Glomerular visceral epithelial cell (primary cell): ENCODE measurements around the gene BICD1.

Experiments
- DNase-seq: peaks from one replicate; pipeline ENCODE4 v3.0.0-alpha.2; 2016; ENCODE audit errors: extremely low spot score

Gene BICD1

DNA sequence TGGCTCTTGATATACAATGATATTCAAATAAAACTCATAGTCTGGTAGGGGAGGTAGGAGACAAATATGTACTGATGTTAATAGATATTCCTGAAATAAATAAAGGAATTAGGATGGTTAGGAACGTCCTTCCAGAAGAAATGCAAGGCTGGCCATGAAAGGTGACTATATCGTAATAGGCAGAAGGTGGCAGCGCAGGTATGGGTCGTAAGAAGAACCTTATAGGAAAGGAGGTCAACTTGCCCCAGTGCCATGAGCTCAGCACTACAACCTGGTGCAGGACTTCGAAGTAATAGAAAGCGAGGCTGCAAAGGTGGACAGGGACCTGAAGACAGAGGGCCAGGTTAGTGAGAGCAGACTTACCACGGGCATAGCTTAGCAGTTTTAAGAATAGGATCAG is 237.4 kb downstream of the BICD1 start:
- no peak for DNase-seq

DNA sequence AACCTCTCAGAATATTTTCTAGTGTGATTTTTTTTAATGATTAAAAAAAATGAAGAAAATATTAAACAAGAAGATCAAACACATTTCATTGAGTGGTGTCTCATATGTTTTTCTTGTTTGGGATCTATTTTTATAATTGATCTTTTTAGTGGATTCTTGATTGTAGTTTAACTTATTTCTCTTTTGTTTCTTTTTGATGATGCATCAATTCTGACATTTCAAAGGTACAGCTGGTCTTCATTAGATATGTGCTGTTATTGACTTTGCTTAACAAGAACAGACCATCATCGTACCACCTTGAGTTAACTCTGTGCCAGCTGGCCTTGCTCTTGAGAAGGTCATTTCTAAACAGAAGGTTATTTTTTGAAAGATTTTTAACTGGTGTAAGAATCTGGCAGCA is 246.9 kb downstream of the BICD1 start:
- no peak for DNase-seq

- no peak for DNase-seq
Observed at GRCh38 chr12:32357601-32358249, 251.1 kb downstream of the BICD1 start.

DNA sequence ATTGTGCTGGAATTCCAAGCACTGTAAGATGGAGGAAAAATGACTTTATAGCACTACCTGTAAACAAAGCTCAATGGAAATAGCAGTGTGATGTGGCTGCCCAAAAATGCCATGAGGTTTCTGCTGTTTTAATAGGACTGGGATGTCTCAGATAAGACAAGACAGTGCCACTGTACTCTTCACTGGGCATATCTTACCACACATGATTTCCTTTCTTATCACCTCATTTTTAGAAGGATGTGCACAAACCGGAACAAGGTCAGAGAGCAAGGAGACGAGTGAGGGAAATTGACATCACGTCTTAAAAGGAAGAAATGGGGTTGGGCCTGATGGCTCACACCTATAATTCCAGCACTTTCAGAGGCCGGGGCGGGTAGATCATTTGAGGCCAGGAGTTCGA is 254.3 kb downstream of the BICD1 start:
- no peak for DNase-seq

GRCh38 chr12:32362892-32363291 is 256.2 kb downstream of the BICD1 start:
- no peak for DNase-seq

- DNase-seq, result peak; percentile 66
Observed at GRCh38 chr12:32365473-32366064, 258.9 kb downstream of the BICD1 start.

DNA sequence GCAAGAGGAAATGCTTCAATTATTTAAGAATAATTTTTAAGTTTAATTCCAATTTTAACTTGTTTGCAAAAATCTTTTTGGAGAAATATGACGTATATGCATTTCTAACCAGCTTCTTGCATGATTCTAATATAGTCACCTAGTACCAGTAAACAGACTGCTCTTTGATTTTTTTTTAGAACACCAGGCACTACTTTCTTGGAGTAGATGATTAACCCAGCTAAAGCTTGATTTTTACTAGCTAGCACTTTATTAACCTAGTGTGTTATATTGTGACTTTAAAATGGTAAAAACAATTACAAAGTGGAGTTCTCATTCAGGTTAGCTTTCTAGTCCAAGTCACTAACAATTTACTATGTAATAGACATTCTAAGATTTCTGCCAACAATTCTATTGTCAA is 260.1 kb downstream of the BICD1 start:
- no peak for DNase-seq

- no peak for DNase-seq
Observed at GRCh38 chr12:32367381-32367780, 260.7 kb downstream of the BICD1 start.

- DNase-seq, result no peak
Observed at GRCh38 chr12:32369202-32369601, 262.6 kb downstream of the BICD1 start.

- no peak for DNase-seq
Observed at GRCh38 chr12:32377344-32378055, 270.9 kb downstream of the BICD1 start.

- DNase-seq, result no peak
Observed at GRCh38 chr12:32379213-32379612, 272.6 kb downstream of the BICD1 start.

DNA sequence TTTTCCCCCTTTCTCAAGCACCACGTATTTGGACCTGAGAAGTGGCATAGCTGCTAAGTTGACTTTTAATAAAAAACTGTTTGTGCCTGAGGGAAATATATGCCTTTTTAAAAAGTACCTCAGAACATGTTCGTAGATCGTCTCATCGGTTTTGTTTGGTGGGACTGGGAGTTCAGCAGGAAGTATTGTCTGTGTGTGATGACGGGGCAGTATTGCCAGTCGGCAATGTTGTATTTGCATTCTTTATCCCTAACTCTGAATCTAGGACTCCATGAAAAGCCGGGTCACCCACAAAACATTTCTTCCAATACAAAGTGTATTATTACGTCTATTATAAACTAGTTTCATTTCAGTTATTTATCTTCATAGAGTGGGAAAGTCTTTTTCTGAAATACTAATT is 273.0 kb downstream of the BICD1 start:
- DNase-seq, result no peak

DNA sequence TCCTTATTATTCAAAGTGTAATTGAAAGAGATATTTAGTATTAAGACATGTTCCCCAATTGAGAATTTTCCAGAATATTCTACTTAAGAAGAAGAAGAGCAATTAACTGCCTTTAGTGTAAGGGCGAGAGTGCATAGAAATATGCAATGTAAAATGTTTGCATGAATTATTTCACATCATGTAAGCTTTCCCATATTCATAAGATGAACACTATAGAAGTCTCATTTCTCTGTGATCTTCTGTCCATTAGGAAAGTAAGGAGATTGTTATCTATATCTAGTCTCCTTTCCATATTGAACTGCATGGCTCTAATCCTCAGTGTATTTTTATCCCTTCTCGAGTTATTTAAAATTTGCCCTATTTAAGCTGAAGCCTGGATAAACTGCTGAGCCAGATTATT is 275.6 kb downstream of the BICD1 start:
- DNase-seq, result no peak

DNA sequence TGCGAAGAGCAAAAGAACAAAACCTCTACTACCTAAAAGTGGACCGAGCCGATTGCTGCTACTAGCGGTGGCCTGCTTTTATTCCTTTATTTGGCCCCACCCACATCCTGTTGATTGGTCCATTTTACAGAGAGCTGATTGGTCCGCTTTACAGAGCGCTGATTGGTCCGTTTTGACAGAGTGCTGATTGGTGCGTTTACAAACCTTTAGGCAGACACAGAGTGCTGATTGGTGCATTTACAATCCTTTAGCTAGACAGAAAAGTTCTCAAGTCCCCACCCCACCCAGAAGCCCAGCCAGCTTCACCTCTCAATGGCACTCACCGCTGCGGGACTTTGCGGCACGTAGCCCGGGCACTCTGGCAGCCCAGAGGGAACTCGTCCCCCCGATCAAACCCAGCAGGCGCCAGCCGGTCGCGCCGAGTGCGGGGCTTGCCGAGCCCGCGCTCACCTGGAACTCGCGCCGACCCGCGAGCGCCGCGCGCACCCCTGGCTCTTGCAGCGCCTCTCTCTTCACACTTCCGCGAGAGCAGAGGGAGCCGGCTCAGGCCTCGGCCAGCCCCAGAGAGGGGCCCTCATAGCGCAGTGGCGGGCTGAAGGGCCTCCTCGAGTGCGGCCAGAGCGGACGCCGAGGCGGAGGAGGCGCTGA is 284.0 kb downstream of the BICD1 start:
- no peak for DNase-seq

GRCh38 chr12:32395026-32395425 is 288.4 kb downstream of the BICD1 start:
- DNase-seq, result no peak

DNA sequence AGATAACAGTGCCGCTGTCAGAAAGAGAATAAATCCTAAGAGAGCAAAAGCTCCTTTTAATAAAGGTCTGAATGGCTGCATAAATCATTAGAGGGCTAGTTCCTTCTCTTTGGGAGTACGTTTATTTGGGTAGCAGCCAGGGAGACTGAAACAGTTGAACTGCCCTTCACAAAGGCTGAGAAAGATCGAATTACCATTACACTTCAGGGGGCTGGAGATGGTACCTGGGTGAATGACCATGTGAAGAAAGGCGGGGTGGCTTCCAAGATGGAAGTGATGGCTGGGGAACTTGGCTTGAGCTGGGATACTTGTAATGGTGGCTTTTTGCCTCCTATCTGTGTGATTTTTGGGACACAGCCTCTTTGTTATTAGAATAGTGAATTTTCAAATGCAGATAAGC is 291.0 kb downstream of the BICD1 start:
- DNase-seq, result no peak

- no peak for DNase-seq
Observed at GRCh38 chr12:32398181-32398580, 291.5 kb downstream of the BICD1 start.

DNA sequence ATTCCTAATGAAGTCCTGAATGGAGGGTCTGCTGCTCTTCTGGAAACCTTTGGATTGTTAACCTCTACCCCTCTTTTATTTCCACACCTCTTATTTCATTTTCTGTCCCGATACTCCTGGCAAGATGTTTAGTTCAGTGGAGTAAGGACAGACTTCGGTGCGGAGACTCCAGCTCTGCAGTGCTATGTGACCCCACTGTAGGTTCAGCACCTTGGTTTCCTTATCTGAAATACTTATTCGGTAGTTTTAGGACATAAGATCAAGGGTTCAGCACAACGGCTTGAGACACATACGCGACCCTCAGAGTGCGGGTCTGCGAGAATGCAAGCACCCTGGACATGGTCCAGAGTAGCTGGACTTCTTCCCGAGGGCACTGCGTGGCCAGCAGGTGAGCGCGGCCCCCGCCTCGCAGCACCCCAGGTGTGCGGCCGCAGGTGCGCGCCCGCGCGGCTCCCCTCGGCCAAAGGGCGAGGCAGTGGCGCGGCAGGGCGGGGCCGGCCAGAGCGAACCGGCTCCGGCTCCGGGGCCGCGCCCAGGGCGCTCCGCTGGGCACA is 292.2 kb downstream of the BICD1 start:
- DNase-seq, result no peak

DNA sequence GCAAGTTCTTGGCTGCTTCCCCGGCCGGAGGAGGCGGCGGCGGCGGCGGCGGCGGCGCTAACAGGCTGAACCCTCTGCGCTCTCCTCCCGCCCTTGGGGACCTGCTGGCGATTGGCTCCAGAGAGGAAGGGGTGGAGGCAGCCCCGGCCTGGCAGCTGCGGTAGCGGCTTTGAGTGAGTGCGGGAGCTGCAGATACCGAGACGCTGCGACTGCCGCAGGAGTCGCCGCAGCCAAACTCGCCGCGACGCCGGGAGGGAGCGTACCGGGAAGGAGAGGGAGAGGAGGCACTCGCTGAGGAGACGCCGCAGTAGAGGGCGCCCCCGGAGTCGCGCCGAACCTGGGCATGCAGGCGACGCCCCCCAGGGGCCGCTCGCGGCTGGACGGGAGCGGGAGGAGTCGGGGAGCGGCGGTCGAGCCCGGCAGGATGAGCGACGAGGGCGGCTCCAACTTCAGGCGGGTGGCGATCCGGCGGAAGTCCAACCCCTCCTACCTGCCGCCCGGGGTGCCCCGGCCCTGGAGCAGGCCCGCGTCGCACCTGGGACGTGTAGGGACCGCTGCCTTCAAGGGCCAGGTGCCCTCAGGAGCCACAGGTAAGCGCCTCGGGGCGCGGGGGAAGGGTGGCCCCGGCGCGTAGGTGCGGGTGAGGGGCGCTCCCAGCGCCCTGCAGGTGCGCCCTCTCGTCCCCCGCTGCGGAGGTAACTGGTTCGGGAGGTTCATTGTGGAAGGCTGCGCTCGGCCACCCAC is 292.9 kb downstream of the BICD1 start, which contains the start of gene FGD4:
Gene FGD4, plus strand, starts transcription at position 189 of the 744 bp plus-strand sequence.
- DNase-seq, result peak; percentile 87

DNA sequence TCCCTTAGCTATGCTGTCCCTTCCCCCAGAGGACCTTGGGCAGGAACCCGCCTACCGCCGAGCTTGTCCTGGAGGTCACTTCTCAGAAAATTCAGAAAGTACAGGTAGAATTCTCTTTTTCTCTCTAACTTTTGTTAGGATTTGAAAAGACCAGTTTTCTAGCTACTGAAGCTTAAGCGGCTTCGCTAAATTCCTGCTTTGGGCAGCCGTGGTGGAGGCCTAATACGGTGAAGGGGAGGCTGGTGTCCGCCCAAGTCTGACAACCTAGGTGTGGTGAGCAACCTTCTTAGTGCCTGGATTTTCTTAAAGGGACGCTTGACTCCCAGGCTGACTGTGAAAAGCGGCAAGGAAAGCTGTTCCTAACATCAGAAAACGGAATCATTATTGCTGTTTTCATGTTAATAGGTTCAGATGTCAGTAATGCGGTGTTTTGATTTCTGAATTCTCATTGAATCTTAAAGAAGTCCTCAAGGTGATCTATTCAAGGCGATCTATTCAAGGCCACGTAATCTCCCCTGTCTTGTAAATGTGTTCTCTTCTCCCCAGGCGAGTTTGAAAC is 293.5 kb downstream of the BICD1 start:
- peak; percentile 27 for DNase-seq

GRCh38 chr12:32400866-32401265 is 294.2 kb downstream of the BICD1 start:
- DNase-seq, result no peak
